ENCODE measurements around the gene NDRG2.
A peak's percentile ranks its signal among the peaks of the same experiment; 100 is the strongest.

The NDRG2 gene

GRCh38 chr14:20970647-20970982 lies 54.2 kb downstream of the NDRG2 start:
- Histone ChIP-seq H3K4me3 (ENCODE audit: low read depth, low read length) (peak overlapping the region; percentile 74), H3K36me3 (ENCODE audit: insufficient read depth, low read length) (no peaks in the 10 kb centered on the region), H3K79me2 (ENCODE audit: control insufficient read depth, insufficient read depth, low read length, unreplicated experiment) (no peaks in the 10 kb centered on the region), H3K27me3 (ENCODE audit: insufficient read depth, low read length) (peaks cover 29% of the 10 kb centered on the region), H3K27ac (ENCODE audit: low read depth, low read length) (no peak overlapping the region), H3K4me1 (ENCODE audit: control insufficient read depth, insufficient read depth, low read length, unreplicated experiment) (peaks cover 20% of the 10 kb centered on the region), H2AFZ (ENCODE audit: low read length, unreplicated experiment) (peak overlapping the region; percentile 85)

- no peak overlapping the region for H3K4me3 ChIP-seq (ENCODE audit: low read depth, low read length)
- H2AFZ ChIP-seq (ENCODE audit: low read length, unreplicated experiment): no peak overlapping the region
- H3K27ac ChIP-seq (ENCODE audit: low read depth, low read length): no peak overlapping the region
- H3K79me2 ChIP-seq (ENCODE audit: control insufficient read depth, insufficient read depth, low read length, unreplicated experiment): no peaks in the 10 kb centered on the region
- H3K27me3 ChIP-seq (ENCODE audit: insufficient read depth, low read length): peaks cover 42% of the 10 kb centered on the region
- no peaks in the 10 kb centered on the region for H3K36me3 ChIP-seq (ENCODE audit: insufficient read depth, low read length)
- peaks cover 9% of the 10 kb centered on the region for H3K4me1 ChIP-seq (ENCODE audit: control insufficient read depth, insufficient read depth, low read length, unreplicated experiment)
Observed at GRCh38 chr14:20969336-20969735, 55.5 kb downstream of the NDRG2 start.

Measured in ACC112 (cell line).